ENCODE data around the gene SMIM21. TPM values are rescaled to one million over a fixed set of nuclear protein-coding genes. Genes with fewer than 3 reads are reported as not detected.

SMIM21 gene
- total RNA-seq, 6 experiments from 2014 or later = not detected

DNA sequence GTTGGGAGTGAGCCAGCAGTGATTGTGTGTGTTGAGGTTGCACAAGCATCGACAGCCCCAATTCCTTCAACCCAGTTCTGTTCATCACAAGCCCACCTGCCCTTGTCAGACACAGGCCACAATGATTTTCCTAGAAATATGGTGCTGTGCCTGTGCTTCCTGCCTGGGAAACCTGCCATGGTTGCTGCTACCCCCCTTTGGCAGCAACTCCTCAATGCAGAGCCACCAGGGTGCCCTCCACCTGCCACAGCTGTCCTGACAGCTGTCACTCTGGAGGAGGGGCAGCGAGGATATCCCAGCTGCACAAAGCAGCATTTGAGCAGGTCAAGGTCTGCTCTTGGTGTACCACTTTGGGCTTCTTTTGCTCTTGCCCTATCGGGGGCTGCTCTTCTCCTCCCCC, 27.1 kb downstream of the SMIM21 start:
- H3K36me3 Mint-ChIP-seq (ENCODE audit: low read depth) = no peaks in the 10 kb centered on the region; the same call in 1 of the 2 replicates
- H3K4me3 Mint-ChIP-seq = no peak overlapping the region
- H3K27ac Mint-ChIP-seq = no peak overlapping the region
- H3K9me3 Mint-ChIP-seq = peaks cover 8% of the 10 kb centered on the region
- H3K4me1 Mint-ChIP-seq (ENCODE audit: low read depth) = peaks cover 6% of the 10 kb centered on the region
- TF ChIP-seq CTCF (IDR thresholded peaks at IDR 0.05) = no peak
- no peak for DNase-seq
- H3K27me3 Mint-ChIP-seq (ENCODE audit: insufficient read depth) = peaks cover 11% of the 10 kb centered on the region

DNA sequence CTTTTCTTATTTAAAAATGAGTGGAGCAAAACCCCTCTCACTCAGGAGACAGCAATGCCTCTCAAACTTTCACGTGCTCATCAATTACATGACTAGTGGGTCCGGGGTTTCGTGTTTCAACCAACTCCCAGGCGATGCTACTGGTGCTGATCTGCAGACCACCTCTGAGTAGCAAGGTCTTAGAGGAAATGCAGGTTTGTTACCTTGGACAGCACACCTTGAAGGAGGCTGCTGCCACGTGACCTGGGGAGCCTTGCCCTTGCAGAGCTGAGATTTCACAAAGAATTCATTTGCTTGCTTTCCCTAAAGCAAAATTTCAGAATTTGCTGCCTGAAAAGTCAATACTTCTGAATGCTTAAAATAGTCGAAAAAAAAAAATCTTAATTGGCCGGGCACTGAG, 32.4 kb downstream of the SMIM21 start:
- DNase-seq = no peak
- H3K4me3 Mint-ChIP-seq = no peak overlapping the region
- no peaks in the 10 kb centered on the region for H3K9me3 Mint-ChIP-seq
- no peak for TF ChIP-seq CTCF (IDR thresholded peaks at IDR 0.05)
- H3K27ac Mint-ChIP-seq = no peak overlapping the region
- H3K27me3 Mint-ChIP-seq (ENCODE audit: insufficient read depth) = peaks cover 38% of the 10 kb centered on the region
- H3K36me3 Mint-ChIP-seq (ENCODE audit: low read depth) = no peaks in the 10 kb centered on the region
- H3K4me1 Mint-ChIP-seq (ENCODE audit: low read depth) = 0 out of 2 replicates have a peak, but pooled peaks cover 7% of the 10 kb centered on the region

GRCh38 chr18:75393721-75394120, 33.8 kb downstream of the SMIM21 start:
- Mint-ChIP-seq H3K27ac (no peak overlapping the region), H3K4me3 (no peak overlapping the region), H3K9me3 (no peaks in the 10 kb centered on the region), H3K4me1 (ENCODE audit: low read depth) (0 out of 2 replicates have a peak, but pooled peaks cover 7% of the 10 kb centered on the region), H3K36me3 (ENCODE audit: low read depth) (no peaks in the 10 kb centered on the region), H3K27me3 (ENCODE audit: insufficient read depth) (peaks cover 38% of the 10 kb centered on the region)
- no peak for DNase-seq
- no peak for TF ChIP-seq CTCF (IDR thresholded peaks at IDR 0.05)

- no peak for TF ChIP-seq CTCF (IDR thresholded peaks at IDR 0.05)
- H3K27ac Mint-ChIP-seq = no peak overlapping the region
- 0 out of 2 replicates have a peak, but pooled peaks cover 7% of the 10 kb centered on the region for H3K4me1 Mint-ChIP-seq (ENCODE audit: low read depth)
- H3K27me3 Mint-ChIP-seq (ENCODE audit: insufficient read depth) = peaks cover 38% of the 10 kb centered on the region
- H3K36me3 Mint-ChIP-seq (ENCODE audit: low read depth) = no peaks in the 10 kb centered on the region
- no peak overlapping the region for H3K4me3 Mint-ChIP-seq
- DNase-seq = no peak
- H3K9me3 Mint-ChIP-seq = no peaks in the 10 kb centered on the region
These were observed 35.3 kb downstream of the SMIM21 start for GRCh38 chr18:75392226-75392578.

DNA sequence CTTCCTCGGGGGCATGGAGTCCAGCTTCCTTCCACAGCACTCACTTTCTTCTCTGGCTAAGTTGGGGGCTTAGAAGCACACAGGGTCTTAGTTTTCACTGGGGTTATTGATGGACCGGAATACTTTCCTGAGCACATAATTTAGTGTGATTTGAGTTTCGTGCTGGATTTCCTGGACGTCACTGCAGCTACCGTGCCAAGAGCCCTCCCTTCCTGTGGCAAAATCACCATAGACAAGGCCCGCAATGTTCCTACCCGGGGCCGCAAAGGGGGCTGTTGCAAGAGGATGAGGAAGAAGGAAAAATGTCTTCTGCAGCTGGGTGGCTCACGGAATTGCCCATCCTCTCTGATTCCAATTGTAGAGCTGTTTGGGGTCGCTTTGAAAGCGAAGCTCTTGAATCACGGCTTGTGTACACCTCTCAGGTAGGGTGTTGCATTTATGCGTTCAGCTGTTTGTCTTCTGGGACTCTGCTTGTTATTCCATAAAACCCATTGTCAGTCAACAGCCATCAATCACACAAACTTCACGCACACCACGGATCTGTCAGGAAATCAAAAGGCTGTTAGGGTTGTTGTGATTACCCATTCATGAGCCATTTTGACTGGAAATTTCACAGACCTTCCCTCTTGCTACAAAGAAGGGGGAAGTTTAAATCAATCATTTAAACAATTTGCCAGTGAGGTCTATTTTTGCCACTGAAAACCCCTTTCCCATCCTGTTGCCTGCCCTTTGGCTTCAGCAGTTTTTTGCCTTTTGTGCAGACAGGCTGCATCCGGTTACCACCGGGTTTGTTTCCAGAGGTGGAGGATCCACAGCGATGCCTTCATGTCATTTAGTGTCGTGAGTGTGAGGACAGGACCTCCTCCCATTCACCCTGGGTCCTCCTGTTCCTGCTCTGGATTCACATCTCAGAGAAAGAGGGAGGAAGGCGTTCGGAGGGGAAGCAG, 36.0 kb downstream of the SMIM21 start:
- no peaks in the 10 kb centered on the region for H3K9me3 Mint-ChIP-seq
- no peak overlapping the region for H3K27ac Mint-ChIP-seq

More for the DNA sequence above, 36.0 kb downstream of the SMIM21 start:
- DNase-seq = no peak
- Mint-ChIP-seq H3K4me1 (ENCODE audit: low read depth) (0 out of 2 replicates have a peak, but pooled peaks cover 7% of the 10 kb centered on the region), H3K36me3 (ENCODE audit: low read depth) (no peaks in the 10 kb centered on the region), H3K27me3 (ENCODE audit: insufficient read depth) (peaks cover 41% of the 10 kb centered on the region), H3K4me3 (no peak overlapping the region)
- no peak for TF ChIP-seq CTCF (IDR thresholded peaks at IDR 0.05)
